Measurements from ENCODE around the gene ADARB2. TPM values are rescaled to one million over a fixed set of nuclear protein-coding genes. Genes with fewer than 3 reads are reported as not detected.

ADARB2 gene
- polyA plus RNA-seq (2012; ENCODE audit: insufficient read length, low read depth): 4.3 TPM

DNA sequence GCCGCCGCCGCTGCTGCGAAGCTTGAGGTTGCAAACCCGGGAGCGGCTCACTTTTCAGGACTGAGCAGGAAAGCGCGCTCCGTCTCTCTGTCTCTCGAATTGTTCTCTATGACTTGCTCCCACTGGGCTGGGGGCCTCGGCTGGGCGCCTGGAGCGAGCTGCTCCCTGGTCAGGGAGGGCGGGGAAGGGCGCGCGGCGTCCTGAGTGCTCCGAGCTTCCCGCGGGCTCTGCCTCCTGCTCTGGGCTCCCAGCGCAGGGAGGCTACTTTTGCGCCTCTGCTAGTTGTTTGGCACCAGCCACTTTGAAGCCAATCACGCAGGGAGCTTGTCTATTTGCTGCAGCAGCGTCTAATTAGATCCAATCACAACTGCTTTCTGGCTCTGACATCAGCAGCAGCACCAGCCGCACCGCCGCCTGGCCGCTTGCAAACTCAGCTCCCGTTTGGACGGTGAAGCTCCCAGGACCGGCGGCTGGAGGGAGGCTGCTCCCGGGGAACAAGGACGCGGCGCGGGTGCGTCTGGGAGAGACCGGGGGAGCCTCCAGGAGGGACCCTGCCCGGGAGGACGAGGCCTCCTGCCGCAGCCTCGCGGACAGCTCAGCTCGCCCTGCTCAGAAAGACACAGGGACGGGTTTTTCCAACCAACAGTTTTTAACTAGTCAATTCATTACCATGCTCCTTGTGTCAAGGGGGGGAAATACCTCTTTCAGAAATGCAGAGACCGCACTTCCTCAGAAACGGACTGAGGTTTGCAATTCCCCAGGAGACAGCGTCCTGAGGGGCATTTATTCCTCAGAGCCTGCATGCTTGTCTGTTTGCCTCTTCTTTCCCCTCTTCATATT, at the start of gene ADARB2:
ADARB2 (minus strand) TSS at position 304 of the 840 bp plus-strand sequence.
- TF ChIP-seq SIN3A (IDR thresholded peaks at IDR 0.05; ENCODE audit: borderline replicate concordance, insufficient read depth, low read length) (no peak), FOXP2 (optimal IDR thresholded peaks at IDR 0.05; ENCODE audit: borderline replicate concordance, extremely low read depth, extremely low read length, insufficient read depth) (no peak), POLR2AphosphoS5 (IDR thresholded peaks at IDR 0.05; ENCODE audit: low read depth, low read length) (no peak), TAF1 (IDR thresholded peaks at IDR 0.05; ENCODE audit: borderline replicate concordance, insufficient read depth, low read length) (no peak)
- TF ChIP-seq, protein P1, sequence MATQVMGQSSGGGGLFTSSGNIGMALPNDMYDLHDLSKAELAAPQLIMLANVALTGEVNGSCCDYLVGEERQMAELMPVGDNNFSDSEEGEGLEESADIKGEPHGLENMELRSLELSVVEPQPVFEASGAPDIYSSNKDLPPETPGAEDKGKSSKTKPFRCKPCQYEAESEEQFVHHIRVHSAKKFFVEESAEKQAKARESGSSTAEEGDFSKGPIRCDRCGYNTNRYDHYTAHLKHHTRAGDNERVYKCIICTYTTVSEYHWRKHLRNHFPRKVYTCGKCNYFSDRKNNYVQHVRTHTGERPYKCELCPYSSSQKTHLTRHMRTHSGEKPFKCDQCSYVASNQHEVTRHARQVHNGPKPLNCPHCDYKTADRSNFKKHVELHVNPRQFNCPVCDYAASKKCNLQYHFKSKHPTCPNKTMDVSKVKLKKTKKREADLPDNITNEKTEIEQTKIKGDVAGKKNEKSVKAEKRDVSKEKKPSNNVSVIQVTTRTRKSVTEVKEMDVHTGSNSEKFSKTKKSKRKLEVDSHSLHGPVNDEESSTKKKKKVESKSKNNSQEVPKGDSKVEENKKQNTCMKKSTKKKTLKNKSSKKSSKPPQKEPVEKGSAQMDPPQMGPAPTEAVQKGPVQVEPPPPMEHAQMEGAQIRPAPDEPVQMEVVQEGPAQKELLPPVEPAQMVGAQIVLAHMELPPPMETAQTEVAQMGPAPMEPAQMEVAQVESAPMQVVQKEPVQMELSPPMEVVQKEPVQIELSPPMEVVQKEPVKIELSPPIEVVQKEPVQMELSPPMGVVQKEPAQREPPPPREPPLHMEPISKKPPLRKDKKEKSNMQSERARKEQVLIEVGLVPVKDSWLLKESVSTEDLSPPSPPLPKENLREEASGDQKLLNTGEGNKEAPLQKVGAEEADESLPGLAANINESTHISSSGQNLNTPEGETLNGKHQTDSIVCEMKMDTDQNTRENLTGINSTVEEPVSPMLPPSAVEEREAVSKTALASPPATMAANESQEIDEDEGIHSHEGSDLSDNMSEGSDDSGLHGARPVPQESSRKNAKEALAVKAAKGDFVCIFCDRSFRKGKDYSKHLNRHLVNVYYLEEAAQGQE (IDR thresholded peaks at IDR 0.05; ENCODE audit: insufficient read depth in 1 of 2, low read depth in 2 of 2, low read length in 2 of 2): no peak

DNA sequence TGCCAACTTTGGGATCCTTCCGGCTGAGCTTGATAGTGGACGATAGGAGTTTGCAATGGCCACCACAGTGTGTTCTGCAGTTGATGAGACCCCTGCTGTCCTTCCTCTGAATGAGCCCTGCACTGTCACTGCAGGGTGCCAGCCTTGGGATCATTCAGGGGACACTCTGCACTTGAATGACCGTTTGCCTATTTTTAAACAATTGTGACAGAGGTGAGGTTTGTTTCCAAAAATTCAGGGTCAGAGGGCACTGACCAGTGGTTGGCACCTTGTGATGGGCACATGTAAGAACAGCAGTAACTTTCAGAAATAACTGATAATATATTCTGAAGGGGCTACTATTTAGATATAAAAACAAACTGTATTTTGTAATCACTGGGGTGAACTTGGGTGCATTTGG, 48.5 kb upstream of the ADARB2 start:
- TF ChIP-seq FOXP2 (optimal IDR thresholded peaks at IDR 0.05; ENCODE audit: borderline replicate concordance, extremely low read depth, extremely low read length, insufficient read depth): no peak
- TF ChIP-seq POLR2AphosphoS5 (IDR thresholded peaks at IDR 0.05; ENCODE audit: low read depth, low read length): no peak
- TF ChIP-seq SIN3A (IDR thresholded peaks at IDR 0.05; ENCODE audit: borderline replicate concordance, insufficient read depth, low read length): no peak
- TF ChIP-seq, protein P1 (IDR thresholded peaks at IDR 0.05; ENCODE audit: insufficient read depth in 1 of 2, low read depth in 2 of 2, low read length in 2 of 2): no peak
- no peak for TF ChIP-seq TAF1 (IDR thresholded peaks at IDR 0.05; ENCODE audit: borderline replicate concordance, insufficient read depth, low read length)

DNA sequence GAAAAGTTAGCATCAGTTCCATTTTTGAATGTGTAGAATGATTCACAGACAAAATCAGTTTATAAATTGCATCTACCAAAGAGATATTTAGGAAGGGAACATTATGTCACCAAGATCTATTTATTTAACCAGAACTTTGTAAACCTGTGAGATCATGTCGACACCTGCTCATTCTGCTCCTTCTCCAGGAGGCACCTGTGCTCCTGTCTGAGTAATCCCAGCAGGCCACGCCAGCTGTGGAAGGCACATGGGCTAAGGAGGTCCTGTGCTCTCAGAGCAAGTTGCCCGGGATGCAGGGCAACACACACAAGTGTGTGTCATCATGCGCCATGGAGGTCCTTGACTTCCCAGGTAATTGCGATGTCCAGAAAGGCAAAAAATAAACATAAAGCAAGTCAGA, 45.5 kb upstream of the ADARB2 start:
- no peak for TF ChIP-seq SIN3A (IDR thresholded peaks at IDR 0.05; ENCODE audit: borderline replicate concordance, insufficient read depth, low read length)
- TF ChIP-seq, protein P1 (IDR thresholded peaks at IDR 0.05; ENCODE audit: insufficient read depth in 1 of 2, low read depth in 2 of 2, low read length in 2 of 2): no peak

DNA sequence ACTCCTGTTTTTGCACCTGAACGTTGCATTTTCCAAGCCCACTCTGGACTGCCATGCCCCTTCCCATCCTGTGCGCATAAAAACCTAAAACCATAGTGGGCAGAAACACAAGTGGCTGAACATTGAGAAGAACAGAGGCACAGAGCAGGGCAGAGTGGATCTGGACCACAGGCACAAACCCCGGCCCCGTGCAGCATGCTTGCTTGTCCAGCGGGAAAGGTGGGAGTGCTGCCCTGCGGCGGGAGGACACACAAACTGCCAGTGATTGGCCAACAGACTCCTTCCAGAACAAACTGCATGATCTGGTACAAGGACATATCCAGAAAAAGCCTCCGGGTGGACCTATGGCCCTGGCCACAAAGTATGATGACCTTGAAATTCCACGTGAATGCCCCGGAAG, 42.5 kb upstream of the ADARB2 start:
- TF ChIP-seq POLR2AphosphoS5 (IDR thresholded peaks at IDR 0.05; ENCODE audit: low read depth, low read length): no peak

DNA sequence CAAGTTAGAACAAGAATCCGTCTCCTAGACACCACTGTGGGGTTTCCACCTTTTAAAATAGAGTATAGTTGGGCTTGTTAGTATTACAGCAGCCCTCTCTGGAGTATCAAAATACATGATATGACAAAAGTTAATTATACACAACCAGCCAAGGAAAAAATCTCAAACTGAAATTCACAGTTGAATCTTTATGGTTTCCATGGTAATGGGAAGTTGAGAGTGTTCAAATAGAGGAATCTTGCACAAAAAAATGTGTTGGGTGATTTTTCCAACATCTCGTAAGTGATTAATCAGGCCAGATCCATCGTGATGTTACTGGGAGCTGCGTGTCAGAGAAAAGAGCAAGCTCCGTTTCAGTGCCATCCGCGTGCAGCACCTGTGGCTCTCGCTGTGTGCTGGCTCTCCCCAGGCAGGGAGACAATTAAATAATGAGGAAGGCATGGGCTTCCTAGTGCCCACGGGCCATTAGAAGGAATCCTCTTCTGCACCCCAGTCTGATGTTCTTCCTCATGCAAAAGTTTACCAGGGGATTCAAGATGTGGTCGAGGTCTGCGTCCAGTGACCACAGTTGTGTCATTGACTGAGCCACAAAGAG, 41.1 kb upstream of the ADARB2 start:
- TF ChIP-seq TAF1 (IDR thresholded peaks at IDR 0.05; ENCODE audit: borderline replicate concordance, insufficient read depth, low read length) (no peak), SIN3A (IDR thresholded peaks at IDR 0.05; ENCODE audit: borderline replicate concordance, insufficient read depth, low read length) (no peak), POLR2AphosphoS5 (IDR thresholded peaks at IDR 0.05; ENCODE audit: low read depth, low read length) (no peak), FOXP2 (optimal IDR thresholded peaks at IDR 0.05; ENCODE audit: borderline replicate concordance, extremely low read depth, extremely low read length, insufficient read depth) (no peak)
- TF ChIP-seq, protein P1 (IDR thresholded peaks at IDR 0.05; ENCODE audit: insufficient read depth in 1 of 2, low read depth in 2 of 2, low read length in 2 of 2): no peak
